GM15510 (cell line): ENCODE data around the gene DSTYK.

ENCODE experiments used
- POLR2A ChIP-seq: IDR thresholded peaks from 3 replicates; pipeline ENCODE4 v1.6.1; 2011; ENCODE audit warnings: borderline replicate concordance; ENCODE audit not compliant: insufficient read length; ENCODE audit errors: extremely low read depth

The DSTYK gene

DNA sequence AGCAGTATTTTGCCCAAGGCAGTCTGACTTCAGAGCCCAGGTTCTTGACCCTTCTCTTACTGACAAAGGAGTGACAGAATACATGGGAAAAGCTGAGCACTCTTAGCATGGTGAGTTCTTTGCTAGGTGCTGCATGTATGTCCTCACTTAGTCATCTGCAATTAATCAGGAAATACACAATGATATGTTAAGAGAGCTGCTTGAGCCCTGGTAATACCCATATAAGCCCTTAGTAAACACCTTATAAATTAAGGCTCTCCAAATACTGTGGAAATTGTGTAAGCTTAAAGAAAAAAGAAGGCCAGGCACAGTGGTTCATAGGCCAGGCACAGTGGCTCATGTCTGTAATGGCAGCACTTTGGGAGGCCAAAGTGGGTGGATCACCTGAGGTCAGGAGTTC, 113.3 kb downstream of the DSTYK start:
- no peak for TF ChIP-seq POLR2A

DNA sequence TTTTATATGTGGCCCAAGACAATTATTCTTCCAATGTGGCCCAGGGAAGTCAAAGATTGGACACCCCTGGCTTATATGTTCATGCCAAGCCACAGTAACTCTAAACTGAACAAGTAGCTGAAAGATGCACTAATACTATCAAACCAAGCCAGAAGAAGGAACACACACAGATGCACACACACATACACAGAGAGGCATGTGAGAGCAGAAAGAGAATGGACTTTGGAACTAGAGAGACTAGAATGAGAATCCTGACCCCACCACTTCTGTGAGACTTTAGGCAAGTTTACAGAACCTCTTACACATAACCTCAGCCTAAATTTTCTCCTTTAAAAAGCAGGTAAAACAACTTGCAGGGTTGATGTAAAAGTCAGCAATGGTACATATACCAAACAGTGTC, 116.1 kb downstream of the DSTYK start:
- no peak for TF ChIP-seq POLR2A
